Peyer's patch (tissue), 4 donors: ENCODE data around the gene PPM1J.

Experiments
- CTCF ChIP-seq, 6 experiments: fragments of 450-650 bp in 4 of 6; fragments of 200-600 bp in 2 of 6; sonication (generic) in 1 of 6; IDR thresholded peaks; one replicate each; pipeline ENCODE4 v1.5.1; 2017 to 2019; ENCODE audit warnings: antibody characterized with exemption in 6 of 6, mild to moderate bottlenecking in 3 of 6, moderate library complexity in 1 of 6
- POLR2A ChIP-seq, 2 donors: fragments of 450-650 bp; IDR thresholded peaks; one replicate each; pipeline ENCODE4 v1.5.1; 2017; ENCODE audit warnings: antibody characterized with exemption in 2 of 2, mild to moderate bottlenecking in 2 of 2, moderate library complexity in 2 of 2

GRCh38 chr1:112735752-112736151 lies 20.6 kb upstream of the PPM1J start:
- no peak for TF ChIP-seq CTCF (IDR thresholded peaks at IDR 0.05)
- TF ChIP-seq POLR2A (IDR thresholded peaks at IDR 0.05): no peak
